SHP77 (cell line): ENCODE measurements around the gene RHCE.
"Not testable (repeated sequence)": the region's sequence is repeated elsewhere in the genome, so short reads cannot be mapped to it uniquely, and the experiment has no call there.

Source experiments
- DNase-seq, 2 experiments: peaks; one replicate each; lab custom pipeline; 2025; lab: John Stamatoyannopoulos, UW

Gene RHCE

GRCh38 chr1:25420715-25421114 lies at the start of gene RHCE:
Gene RHCE, minus strand, starts transcription at chr1:25420825. Its CDS starts 39 bp downstream, at chr1:25420786.
- DNase-seq: not testable (repeated sequence)

GRCh38 chr1:25469177-25469576 lies 48.6 kb upstream of the RHCE start:
- DNase-seq: no peak

DNA sequence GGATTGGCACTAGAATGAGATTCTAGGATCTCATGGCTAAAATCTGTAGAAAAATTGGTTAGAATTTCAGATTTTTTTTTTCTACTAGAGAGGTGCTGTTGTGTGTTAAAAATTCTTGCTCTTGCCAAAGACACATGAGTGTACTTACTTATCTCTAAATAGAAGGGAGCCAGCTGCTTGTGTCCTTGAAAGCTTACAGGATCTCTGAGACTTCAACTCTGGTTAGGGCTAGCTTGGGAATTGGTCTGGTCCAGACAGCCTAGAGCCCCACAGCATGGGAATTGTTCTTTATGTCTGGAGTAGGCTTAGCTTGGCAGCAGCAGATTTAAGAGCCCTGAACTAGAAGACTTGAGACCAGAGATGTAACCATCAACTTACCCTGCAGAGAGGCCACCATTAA lies 47.4 kb upstream of the RHCE start:
- DNase-seq: no peak

- DNase-seq: no peak
Observed at GRCh38 chr1:25467616-25468015, 47.0 kb upstream of the RHCE start.

DNA sequence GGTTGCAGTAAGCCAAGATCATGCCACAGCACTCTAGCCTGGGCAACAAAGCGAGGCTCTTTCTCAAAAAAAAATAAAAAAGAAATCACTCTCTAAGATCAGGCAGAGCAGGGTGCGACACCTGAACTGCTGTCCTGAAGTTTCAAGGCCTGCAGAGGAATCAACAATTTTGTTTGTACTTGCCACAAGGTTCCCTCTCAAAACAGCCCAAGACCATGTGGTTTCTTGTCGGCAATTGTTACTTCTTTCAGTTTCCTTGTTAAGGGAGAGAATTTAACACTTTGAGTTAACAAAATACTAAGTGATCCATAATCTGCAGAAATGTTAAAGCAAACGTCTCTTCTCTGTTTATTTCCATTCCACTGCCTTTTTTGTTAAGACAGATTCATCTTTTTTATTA lies 46.6 kb upstream of the RHCE start:
- DNase-seq: no peak

DNA sequence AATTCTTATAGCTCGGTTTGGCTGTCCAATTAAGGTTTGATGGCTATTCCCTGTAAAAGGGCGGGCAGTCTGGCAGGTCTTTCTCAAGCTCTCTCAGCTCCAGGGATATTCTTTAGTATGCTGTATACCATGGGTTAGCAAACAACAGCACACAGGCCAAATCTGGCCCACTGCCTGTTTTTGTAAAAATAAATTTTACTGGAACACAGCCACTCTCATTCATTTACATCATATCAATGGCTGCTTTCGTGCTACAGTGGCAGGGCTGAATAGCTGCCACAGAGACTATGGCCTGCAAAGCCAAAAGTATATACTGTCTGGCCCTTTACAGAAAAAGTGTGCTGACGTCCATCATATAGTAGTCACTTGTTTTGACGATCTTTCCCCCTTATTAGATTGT lies 42.1 kb upstream of the RHCE start:
- DNase-seq: no peak

DNA sequence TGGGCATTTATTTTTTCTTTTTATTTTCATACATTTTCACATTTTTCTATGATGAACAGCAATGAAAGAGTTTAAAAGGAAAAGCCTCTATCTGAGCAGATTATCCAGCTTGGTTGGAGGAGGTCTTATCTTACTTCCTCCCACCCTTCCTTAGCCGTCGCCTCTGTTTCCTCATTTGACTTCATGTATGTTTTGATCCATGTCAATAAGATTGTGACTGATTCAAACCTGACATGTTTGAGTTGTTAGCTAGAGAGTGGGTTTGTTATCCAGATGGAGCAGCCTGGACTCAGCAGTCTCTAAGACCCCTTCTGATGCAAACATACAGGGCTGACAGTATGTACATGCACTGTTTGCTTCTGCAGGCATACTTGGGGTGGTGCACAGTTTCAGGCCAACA lies 41.2 kb upstream of the RHCE start:
- DNase-seq: no peak

- DNase-seq: not testable (repeated sequence)
Observed at GRCh38 chr1:25460816-25461215, 40.2 kb upstream of the RHCE start.

GRCh38 chr1:25460020-25460419 lies 39.4 kb upstream of the RHCE start:
- no peak for DNase-seq

- no peak for DNase-seq
Observed at GRCh38 chr1:25458541-25459298, 38.1 kb upstream of the RHCE start.

DNA sequence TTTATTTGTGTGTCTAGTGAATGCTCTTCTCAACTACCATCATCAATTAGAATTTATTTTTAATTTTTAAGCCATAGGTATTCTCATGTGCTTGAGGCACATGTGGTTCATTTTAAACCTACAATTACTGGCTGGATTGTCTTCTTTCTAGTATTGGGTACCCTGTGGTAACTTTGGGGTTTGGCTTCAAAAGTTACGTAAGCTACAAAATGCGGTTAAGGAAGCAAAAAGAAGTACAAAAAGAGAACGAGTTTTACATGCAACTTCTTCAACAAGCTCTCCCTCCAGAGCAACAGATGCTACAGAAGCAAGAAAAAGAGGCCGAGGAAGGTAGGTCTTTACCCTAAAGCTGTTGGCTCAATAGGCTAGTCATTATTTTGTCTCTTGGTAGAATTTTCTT lies 35.9 kb upstream of the RHCE start:
- no peak for DNase-seq

DNA sequence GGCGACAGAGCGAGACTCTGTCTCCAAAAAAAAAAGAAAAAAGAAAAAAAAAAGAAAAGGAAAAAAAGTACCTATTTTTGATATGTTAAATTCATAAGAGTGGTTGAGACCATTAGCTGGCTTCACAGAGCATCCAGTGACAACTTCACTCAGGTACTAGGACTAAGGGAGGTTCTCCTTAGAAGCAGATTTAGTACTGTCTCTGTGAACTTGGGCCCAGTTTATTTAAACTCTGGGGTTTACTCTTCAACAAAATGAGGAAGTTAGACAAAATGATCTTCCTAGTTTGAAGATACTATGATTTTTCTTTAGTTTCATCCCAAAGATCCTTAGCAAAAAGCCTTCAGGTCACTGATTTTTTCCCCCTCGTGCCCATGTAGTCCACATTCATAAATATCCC lies 31.3 kb upstream of the RHCE start:
- DNase-seq: no peak

DNA sequence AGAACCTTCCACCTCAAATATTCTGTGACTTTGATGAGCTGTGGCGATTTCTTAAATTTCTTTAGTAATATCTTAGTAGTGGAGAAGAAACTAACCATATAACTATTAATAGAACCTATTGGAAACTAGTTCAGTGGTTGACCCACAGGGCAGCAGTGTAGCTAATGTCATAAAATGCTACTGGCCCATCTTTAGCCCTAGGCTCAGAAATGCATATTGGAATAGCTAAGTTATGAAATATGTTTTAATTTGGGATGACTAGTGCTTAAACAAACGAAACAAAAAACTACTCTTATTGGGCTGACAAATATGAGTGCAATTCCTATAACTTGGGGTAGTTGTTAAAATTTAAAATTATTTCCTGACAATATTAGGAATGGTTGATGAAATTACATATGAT lies 30.3 kb upstream of the RHCE start:
- DNase-seq: no peak

- no peak for DNase-seq
Observed at GRCh38 chr1:25447547-25447946, 26.9 kb upstream of the RHCE start.

- no peak for DNase-seq
Observed at GRCh38 chr1:25445993-25446538, 25.4 kb upstream of the RHCE start.

DNA sequence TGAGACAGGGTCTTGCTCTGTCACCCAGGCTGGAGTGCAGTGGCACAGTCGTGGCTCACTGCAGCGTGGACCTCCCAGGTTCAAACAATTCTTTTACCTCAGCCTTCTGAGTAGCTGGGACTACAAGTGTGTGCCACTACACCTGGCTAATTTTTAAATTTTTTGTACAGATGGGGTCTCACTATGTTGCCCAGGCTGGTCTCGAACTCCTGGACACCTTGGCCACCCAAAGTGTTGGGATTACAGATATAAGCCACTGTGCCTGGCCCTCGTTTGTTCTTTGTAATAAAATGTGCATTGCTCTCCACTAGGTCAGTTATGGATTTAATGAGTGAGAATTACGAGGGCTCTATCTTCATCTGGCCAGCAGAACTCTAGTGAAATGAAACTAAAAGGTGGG lies 24.0 kb upstream of the RHCE start:
- DNase-seq: not testable (repeated sequence)

GRCh38 chr1:25443030-25443699 lies 22.5 kb upstream of the RHCE start:
- DNase-seq: no peak

- no peak for DNase-seq
Observed at GRCh38 chr1:25442178-25442577, 21.6 kb upstream of the RHCE start.

- no peak for DNase-seq
Observed at GRCh38 chr1:25439287-25439686, 18.7 kb upstream of the RHCE start.

DNA sequence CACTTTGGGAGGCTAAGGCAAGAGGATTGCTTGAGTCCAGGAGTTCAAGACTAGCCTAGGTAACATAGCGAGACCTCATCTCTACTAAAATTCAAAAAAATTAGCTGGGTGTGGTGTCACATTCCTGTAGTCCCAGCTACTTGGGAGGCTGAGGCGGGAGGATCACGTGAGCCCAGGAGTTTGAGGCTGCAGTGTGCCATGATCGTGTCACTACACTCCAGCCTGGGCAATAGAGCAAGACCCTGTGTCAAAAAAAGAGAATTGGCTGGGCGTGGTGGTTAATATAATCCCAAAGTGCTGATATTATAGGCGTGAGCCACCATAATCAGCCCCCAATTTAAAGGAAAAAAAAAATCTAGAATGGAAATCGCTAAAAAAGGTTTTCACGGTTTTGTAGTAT lies 17.0 kb upstream of the RHCE start:
- DNase-seq: no peak

DNA sequence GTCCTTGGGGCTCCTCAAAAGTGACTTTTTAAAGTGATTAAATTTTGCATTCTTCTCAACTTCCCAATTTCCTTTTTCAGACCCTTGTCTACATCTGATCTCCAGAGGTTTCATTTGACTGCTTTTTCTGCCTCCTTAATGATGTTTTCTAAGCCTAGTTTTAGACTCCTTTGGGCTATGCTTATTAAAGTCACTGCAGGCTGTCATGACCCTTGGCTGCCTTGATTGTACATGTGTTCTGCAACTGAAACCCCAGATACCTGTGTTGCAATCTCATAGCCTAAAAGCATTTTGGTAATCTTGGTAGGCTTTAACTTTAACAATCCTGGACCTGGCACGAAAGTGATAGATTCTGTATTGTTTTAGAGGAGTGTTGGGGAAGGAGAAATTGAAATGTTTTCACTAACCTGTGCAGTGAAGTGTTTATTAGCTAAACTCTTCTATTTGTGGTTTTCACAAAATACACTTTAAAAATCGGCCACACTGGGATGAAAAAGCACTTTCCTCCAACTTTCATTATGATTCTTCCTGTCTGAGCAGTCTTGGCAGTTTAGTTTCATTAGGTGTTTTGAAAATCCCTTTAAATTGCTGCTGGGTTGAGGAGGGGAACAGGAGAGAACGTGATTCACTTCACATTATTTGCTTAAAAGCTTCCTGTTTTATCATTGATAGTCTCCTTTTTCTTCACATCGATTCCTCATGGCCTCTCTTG lies 14.9 kb upstream of the RHCE start:
- DNase-seq: no peak

DNA sequence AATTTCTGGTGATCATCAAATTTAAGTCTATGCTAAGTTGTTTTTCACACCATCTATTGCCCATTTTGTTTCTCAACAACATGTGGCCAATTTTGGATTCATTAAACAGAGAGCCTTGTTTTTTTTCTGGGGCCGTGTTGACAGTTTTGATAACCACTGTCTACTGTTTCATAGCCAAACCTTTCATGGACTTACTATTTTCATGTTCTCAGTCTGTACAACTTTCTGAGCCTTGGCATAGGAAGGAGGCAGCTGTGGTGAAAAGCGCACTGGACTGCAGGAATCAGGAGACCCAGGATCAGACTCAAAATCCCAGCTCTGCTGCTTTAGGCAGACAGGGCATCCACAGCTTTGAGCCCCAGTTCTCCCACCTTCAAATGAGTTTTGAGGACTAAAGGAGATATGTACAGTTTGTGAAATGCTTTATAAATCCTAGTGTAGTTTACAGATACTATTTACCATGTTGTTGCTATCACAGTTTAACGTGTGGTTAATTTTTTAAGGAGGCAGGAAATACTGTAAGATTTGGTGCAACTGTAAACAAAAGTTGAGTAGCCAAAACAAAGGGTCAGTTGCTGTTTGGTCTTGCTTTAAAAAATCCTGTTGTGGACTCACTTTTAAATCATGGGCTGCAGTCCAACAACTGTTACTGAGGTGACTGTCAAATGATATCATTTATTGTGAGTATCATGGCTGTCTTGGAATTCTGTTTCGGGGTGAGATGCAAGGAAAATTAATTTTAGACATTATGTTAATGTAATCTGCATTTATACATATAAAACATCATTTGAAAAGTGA lies 13.0 kb upstream of the RHCE start:
- DNase-seq: no peak
